SH-SY5Y (cell line): ENCODE measurements around the gene LTF.

Experiments used
- GATA2 ChIP-seq: IDR thresholded peaks from 2 replicates; pipeline ENCODE4 v1.6.1; 2011; ENCODE audit warnings: mild to moderate bottlenecking, low read depth, low read length
- GATA3 ChIP-seq: IDR thresholded peaks from 2 replicates; pipeline ENCODE4 v1.6.1; 2011; ENCODE audit warnings: low read depth, mild to moderate bottlenecking, low read length, moderate library complexity

DNA sequence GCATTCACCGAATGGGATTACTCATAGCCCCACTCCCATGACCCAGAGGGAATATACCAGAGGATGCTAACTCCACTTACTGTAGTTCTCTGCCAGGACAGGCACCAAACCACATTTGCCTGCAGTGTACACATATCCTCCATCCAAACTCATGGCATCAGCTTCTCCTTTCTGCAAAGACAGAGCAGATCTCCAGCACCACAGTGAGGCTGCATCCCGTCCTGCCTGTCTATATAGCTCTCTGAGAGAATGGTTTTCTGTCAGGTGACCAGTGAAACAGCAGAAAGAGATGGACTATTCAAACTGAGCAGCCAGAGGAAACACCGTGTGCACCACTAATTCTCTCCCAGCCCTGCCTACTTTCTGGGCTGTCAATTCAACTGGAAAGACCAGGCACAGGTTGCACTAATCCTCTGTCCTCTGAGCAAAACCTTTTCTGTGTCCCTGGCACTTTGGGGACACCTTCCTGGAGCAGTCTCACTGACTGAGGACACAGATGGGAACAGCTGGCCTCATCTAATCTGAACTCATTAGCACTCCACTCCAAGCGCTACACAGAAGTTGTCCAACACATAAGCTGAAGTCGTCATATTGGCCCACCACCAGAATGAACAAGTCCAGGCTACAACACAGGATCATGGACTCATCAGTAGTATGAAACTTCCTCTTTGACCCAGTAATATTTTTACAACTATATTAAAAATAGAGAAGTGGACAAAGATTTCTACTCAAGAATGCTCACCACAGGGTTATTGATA is 17.3 kb downstream of the LTF start:
- TF ChIP-seq GATA2 (no peak), GATA3 (no peak)
